Fibroblast of lung (primary cell): ENCODE data around the gene ITPR3. TPM values are rescaled to one million over a fixed set of nuclear protein-coding genes. Genes with fewer than 3 reads are reported as not detected.
"Not testable (repeated sequence)": the region's sequence is repeated elsewhere in the genome, so short reads cannot be mapped to it uniquely, and the experiment has no call there.

Experiments
- DNase-seq, 2 donors: peaks; one replicate each; pipeline versions ENCODE4 v3.0.0 to v3.0.0-alpha.2; 2010; ENCODE audit warnings: low read depth in 2 of 2
- H2AFZ ChIP-seq: 2 replicates; pipeline ENCODE4 v1.5.1; 2012; ENCODE audit warnings: low read length, control low read depth, inconsistent platforms
- H3K27ac ChIP-seq: 2 replicates; pipeline ENCODE4 v1.5.1; 2011; ENCODE audit warnings: low read length, control low read depth; ENCODE audit not compliant: insufficient read depth
- H3K27me3 ChIP-seq: 2 replicates; pipeline ENCODE4 v1.5.1; 2011; ENCODE audit warnings: mild to moderate bottlenecking, low read length; ENCODE audit not compliant: control insufficient read depth, insufficient read depth
- H3K36me3 ChIP-seq: 2 replicates; pipeline ENCODE4 v1.5.1; 2011; ENCODE audit warnings: low read length; ENCODE audit not compliant: control insufficient read depth, insufficient read depth
- H3K4me1 ChIP-seq: 2 replicates; pipeline ENCODE4 v1.5.1; 2011; ENCODE audit warnings: low read length; ENCODE audit not compliant: control insufficient read depth, insufficient read depth; ENCODE audit errors: extremely low read depth
- H3K4me2 ChIP-seq: 2 replicates; pipeline ENCODE4 v1.5.1; 2011; ENCODE audit warnings: low read length, control low read depth; ENCODE audit not compliant: insufficient read depth; ENCODE audit errors: extremely low read depth
- H3K4me3 ChIP-seq, 4 experiments: fragments of 200-600 bp in 1 of 4; sonication (generic) in 1 of 4; replicated peaks in 1 of 4; 2 replicates each; pipeline ENCODE4 v1.5.1; 2011 to 2016; ENCODE audit warnings: low read length in 4 of 4, low read depth in 3 of 4, mild to moderate bottlenecking in 3 of 4, control low read depth in 2 of 4, inconsistent platforms in 1 of 4, mixed read lengths in 1 of 4; ENCODE audit not compliant: insufficient read depth in 1 of 4; ENCODE audit errors: control extremely low read depth in 1 of 4
- H3K79me2 ChIP-seq: 2 replicates; pipeline ENCODE4 v1.5.1; 2012; ENCODE audit warnings: mild to moderate bottlenecking, low read length, inconsistent platforms; ENCODE audit not compliant: control insufficient read depth, insufficient read depth
- H3K9ac ChIP-seq: 2 replicates; pipeline ENCODE4 v1.5.1; 2011; ENCODE audit warnings: mild to moderate bottlenecking, low read length, control low read depth; ENCODE audit not compliant: insufficient read depth
- H3K9me3 ChIP-seq: 2 replicates; pipeline ENCODE4 v1.5.1; 2012; ENCODE audit warnings: low read depth, low read length; ENCODE audit not compliant: control insufficient read depth, insufficient read depth
- H4K20me1 ChIP-seq: 2 replicates; pipeline ENCODE4 v1.5.1; 2011; ENCODE audit warnings: low read length; ENCODE audit not compliant: control insufficient read depth, insufficient read depth; ENCODE audit errors: extremely low read depth
- EZH2 ChIP-seq: IDR thresholded peaks from 2 replicates; pipeline ENCODE4 v1.5.1; 2012; ENCODE audit warnings: low read length, control low read depth, mild to moderate bottlenecking; ENCODE audit errors: missing control alignments
- polyA plus RNA-seq, 2 donors: library from polyadenylated mRNA; depleted of rRNA in 1 of 2; stranded (reverse) in 1 of 2; unstranded in 1 of 2; fragments of >200 nt; gene quantifications; 2 replicates each; pipeline ENCODE4 v1.2.1, GENCODE V29; 2011 to 2012; ENCODE audit warnings: missing spikeins in 1 of 2
- total RNA-seq: library from RNA; depleted of rRNA; stranded (reverse); fragments of >200 nt; gene quantifications from 2 replicates; pipeline ENCODE4 v1.2.1, GENCODE V29; 2014
- TF ChIP-seq, protein P1 (sequence below), 2 donors: IDR thresholded peaks in 1 of 2; conservative IDR thresholded peaks in 1 of 2; 1 replicate in 1 of 2; 2 replicates in 1 of 2; pipeline ENCODE4 v1.5.1; 2011 to 2012; ENCODE audit warnings: low read length in 2 of 2, control low read depth in 1 of 2, inconsistent platforms in 1 of 2, low read depth in 1 of 2, mild to moderate bottlenecking in 1 of 2

Gene ITPR3
- total and polyA plus RNA-seq, 2 donors (not counting 1 experiment from before 2014, with no cell fraction given): 9.6 to 43.4 TPM

DNA sequence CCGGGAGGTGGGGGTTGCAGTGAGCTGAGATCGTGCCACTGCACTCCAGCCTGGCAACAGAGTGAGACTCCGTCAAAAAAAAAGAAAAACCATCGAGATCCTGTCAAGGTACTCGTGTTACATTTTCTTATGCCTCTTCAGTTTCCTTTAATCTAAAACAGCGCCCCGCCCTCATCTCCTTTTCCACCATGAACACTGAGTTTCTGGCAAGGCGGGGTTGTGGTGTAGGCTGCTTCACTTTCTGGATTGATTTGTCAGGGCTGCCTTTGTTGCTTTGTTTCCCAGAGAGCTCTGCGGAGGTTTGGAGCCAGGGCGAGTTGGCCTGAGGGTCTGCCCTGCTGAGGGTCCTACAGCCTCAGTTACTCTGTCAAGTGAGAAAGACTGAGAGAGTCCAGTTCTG is 8.9 kb downstream of the ITPR3 start:
- Histone ChIP-seq H4K20me1 (no peaks in the 10 kb centered on the region), H3K79me2 (peaks cover 39% of the 10 kb centered on the region), H3K4me1 (peaks cover 2% of the 10 kb centered on the region), H3K27ac (no peak overlapping the region), H3K27me3 (no peaks in the 10 kb centered on the region), H3K4me2 (no peak overlapping the region), H3K9ac (no peak overlapping the region), H3K36me3 (no peaks in the 10 kb centered on the region), H3K4me3 (no peak overlapping the region), H3K9me3 (no peaks in the 10 kb centered on the region), H2AFZ (no peak overlapping the region)
- TF ChIP-seq, protein P1, sequence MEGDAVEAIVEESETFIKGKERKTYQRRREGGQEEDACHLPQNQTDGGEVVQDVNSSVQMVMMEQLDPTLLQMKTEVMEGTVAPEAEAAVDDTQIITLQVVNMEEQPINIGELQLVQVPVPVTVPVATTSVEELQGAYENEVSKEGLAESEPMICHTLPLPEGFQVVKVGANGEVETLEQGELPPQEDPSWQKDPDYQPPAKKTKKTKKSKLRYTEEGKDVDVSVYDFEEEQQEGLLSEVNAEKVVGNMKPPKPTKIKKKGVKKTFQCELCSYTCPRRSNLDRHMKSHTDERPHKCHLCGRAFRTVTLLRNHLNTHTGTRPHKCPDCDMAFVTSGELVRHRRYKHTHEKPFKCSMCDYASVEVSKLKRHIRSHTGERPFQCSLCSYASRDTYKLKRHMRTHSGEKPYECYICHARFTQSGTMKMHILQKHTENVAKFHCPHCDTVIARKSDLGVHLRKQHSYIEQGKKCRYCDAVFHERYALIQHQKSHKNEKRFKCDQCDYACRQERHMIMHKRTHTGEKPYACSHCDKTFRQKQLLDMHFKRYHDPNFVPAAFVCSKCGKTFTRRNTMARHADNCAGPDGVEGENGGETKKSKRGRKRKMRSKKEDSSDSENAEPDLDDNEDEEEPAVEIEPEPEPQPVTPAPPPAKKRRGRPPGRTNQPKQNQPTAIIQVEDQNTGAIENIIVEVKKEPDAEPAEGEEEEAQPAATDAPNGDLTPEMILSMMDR (conservative IDR thresholded peaks at IDR 0.05 in 1 of 2, IDR thresholded peaks at IDR 0.05 in 1 of 2; ENCODE audit: low read depth in 1 of 2, low read length in 2 of 2): no peak
- no peak for TF ChIP-seq EZH2
- no peak for DNase-seq

DNA sequence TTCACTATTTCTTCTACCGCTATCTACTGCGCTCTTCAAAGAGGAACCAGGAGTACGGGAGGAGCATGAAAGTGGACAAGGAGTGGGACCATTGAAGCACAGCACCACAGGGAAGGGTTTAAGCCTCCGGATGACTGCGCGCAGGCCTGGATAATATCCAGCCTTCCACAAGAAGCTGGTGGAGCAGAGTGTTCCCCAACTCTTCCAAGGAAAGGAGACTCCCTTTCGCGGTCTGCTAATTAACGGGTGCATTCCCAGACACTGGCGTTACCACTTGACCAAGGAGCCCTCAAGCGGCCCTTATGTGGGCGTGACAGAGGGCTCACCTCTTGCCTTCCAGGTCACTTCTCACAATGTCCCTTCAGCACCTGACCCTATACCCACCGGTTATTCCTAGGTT is 10.4 kb downstream of the ITPR3 start:
- H2AFZ ChIP-seq, H3K27ac ChIP-seq, H3K27me3 ChIP-seq, H3K4me2 ChIP-seq, H3K9me3 ChIP-seq, H3K4me3 ChIP-seq, H3K4me1 ChIP-seq, H4K20me1 ChIP-seq, H3K9ac ChIP-seq, H3K36me3 ChIP-seq, DNase-seq: not testable (repeated sequence)
- peaks cover 35% of the 10 kb centered on the region for H3K79me2 ChIP-seq

DNA sequence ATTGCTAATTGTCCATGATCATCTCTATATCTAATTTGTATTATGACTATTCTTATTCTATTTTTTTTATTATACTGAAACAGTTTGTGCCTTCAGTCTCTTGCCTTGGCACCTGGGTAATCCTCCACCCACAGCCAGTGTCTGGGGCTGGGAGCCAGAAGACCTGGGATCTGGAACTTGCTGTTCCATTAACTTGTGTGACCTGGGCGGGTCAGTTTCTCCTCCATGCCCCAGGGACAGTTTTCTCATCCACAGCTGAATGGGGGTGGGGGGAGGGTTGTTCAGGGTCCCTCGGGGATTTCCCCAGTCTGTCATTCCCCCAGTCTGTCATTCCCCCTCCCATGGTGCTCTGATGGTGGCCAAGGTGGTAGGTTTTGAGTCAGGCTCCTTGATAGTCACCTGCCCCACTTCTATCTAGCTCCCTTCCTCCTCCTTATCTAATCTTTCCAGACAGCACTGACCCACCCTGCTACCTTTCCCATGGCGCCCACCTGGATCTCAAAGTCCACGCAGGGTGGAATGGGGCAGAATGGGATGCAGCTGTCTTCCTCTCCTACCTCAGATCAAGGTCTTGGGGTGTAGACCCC is 10.9 kb downstream of the ITPR3 start:
- no peaks in the 10 kb centered on the region for H4K20me1 ChIP-seq
- H3K9ac ChIP-seq: no peak overlapping the region
- DNase-seq: no peak
- H3K36me3 ChIP-seq: no peaks in the 10 kb centered on the region
- H3K4me1 ChIP-seq: peaks cover 2% of the 10 kb centered on the region
- no peaks in the 10 kb centered on the region for H3K9me3 ChIP-seq
- TF ChIP-seq EZH2: no peak
- TF ChIP-seq, protein P1 (conservative IDR thresholded peaks at IDR 0.05 in 1 of 2, IDR thresholded peaks at IDR 0.05 in 1 of 2; ENCODE audit: low read depth in 1 of 2, low read length in 2 of 2): no peak
- no peaks in the 10 kb centered on the region for H3K27me3 ChIP-seq
- peaks cover 37% of the 10 kb centered on the region for H3K79me2 ChIP-seq
- no peak overlapping the region for H3K4me3 ChIP-seq
- no peak overlapping the region for H3K4me2 ChIP-seq
- H3K27ac ChIP-seq: no peak overlapping the region
- H2AFZ ChIP-seq: no peak overlapping the region
